Measurements from ENCODE around the gene HERPUD1.

The HERPUD1 gene

DNA sequence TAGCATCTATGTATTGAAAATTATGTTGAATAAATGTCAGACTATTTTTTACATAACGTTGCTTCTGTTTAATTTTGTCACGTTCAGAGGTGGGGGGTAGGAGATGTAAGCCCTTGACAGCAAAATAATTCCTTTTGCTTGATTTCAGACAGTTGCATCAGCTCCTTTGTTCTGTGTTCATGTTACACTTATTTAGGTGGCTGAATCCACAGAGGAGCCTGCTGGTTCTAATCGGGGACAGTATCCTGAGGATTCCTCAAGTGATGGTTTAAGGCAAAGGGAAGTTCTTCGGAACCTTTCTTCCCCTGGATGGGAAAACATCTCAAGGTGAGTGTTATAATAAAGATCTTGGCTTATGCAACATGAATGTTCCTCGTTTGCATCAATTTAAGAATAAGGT lies 4.5 kb downstream of the HERPUD1 start:
- no peak for ATAC-seq

DNA sequence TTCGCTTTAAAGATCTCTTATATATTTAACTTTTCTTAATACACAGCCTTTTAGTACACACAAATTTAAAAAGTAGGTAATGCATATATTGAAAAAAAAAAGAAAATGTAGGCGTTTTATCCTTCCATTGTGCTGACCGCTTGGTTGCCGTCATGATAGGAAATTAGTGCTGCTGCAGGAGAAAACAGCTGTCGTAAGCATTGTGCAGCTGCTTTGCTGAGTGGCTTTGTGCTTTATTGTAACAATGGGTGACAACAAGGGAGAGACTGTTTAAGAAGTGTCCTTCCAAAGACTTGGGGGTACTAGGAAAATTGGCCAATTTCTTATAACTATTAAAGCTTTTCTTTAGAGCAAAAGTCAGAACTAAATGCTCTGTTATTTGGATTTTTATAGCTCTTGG lies 5.0 kb downstream of the HERPUD1 start:
- no peak for ATAC-seq

DNA sequence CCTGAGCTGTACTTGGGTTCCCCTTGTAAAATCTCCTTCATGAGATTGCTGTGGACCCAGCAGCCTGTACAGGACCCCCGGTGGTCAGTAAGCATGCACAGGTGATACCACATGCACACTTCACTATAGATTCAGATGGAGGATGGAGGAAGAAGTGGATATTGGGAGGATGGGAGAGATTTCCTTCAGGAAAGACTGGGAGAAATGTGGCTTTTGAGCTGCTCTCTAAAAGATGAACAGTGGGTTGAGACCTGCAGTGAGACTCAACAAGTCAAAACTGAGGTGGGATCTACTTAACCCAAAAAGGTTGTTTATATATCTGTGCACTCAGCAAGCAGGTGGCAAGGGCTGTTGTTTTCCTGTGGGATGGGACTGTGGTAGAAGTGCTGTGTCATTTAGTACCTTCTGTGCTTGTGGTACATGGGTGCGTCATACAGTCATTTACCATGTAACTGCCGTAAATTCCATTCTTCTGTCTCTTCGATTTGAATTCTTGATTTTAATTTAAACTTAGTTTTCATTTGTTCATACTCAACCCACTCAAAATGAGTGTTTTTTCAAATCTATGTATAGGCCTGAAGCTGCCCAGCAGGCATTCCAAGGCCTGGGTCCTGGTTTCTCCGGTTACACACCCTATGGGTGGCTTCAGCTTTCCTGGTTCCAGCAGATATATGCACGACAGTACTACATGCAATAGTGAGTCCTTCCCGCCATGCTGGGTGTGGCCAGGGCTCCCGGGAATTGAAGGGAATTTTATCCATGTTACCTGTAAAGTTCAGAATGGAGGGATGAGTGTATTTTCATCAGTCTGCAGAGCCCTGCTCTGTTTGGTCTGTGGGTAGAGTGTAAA lies 6.9 kb downstream of the HERPUD1 start:
- ATAC-seq = peak; percentile 92 to 94

DNA sequence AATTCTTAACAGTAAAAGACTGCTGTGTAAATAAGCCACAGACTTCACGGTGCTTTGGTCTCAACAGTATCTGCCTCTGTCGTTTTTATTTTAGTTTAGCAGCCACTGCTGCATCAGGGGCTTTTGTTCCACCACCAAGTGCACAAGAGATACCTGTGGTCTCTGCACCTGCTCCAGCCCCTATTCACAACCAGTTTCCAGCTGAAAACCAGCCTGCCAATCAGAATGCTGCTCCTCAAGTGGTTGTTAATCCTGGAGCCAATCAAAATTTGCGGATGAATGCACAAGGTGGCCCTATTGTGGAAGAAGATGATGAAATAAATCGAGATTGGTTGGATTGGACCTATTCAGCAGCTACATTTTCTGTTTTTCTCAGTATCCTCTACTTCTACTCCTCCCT lies 7.9 kb downstream of the HERPUD1 start:
- ATAC-seq = no peak

DNA sequence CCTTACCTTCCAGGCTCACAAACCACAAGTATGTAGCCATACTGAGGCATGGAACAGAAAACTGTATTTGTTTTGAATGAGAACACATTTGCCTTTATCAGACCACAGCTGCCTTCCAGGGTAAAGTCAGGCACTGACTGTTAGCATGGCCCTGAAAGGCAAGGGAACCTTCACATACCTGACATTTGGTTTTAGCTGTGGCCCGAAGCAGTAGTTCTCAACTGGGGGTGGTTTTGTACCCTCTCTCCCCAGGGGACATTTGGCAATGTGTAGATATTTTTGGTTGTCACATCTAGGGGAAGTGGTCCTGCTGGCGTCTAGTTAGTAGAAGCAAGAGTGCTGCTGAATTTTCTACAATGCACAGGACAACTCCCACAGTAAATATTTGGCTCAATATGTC lies 9.2 kb downstream of the HERPUD1 start:
- no peak for ATAC-seq

DNA sequence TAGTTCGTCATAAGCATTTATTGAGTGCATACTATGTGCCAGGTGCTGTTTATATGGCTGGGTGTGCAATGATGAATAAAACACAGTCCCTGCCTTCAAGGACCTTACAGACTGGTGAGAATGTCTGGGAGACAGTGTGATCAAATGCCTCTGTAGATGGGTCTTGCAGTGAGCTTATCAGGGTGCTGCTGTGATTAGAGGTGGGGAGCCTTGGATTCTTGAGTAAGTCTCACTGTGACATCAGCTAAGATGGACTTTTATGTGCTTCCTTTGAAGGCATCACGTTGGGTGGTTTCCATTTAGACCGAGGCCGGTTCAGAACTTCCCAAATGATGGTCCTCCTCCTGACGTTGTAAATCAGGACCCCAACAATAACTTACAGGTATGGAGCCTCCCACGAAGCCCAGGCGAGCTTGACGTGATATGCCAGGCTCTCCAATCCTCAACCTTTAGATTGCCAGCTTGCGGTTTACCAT lies 10.0 kb downstream of the HERPUD1 start:
- ATAC-seq = no peak

DNA sequence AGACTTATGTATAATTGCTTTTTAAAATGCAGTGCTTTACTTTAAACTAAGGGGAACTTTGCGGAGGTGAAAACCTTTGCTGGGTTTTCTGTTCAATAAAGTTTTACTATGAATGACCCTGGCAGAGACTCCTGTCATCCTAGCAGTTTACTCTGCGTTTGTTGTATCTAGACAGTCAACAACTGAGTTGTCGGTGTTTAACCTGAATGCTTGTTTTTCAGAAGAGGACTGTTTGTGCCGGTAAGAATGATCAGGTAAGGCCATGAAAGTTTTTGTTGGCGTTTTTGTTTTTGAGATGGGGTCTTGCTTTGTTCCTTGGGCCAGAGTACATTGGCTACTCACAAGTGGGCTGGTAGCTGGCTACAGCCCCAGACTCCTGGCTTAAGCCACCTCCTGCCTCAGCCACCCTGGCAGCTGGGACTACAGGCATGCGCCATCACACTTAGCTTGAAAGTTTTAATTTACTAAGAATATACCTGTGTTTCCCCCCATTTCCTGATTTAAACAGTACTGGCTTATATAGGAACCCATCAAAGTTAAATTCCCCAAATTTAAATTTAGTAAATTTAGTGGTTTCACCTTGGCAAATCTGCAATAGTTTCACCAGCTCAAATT lies 11.9 kb downstream of the HERPUD1 start:
- ATAC-seq = no peak

DNA sequence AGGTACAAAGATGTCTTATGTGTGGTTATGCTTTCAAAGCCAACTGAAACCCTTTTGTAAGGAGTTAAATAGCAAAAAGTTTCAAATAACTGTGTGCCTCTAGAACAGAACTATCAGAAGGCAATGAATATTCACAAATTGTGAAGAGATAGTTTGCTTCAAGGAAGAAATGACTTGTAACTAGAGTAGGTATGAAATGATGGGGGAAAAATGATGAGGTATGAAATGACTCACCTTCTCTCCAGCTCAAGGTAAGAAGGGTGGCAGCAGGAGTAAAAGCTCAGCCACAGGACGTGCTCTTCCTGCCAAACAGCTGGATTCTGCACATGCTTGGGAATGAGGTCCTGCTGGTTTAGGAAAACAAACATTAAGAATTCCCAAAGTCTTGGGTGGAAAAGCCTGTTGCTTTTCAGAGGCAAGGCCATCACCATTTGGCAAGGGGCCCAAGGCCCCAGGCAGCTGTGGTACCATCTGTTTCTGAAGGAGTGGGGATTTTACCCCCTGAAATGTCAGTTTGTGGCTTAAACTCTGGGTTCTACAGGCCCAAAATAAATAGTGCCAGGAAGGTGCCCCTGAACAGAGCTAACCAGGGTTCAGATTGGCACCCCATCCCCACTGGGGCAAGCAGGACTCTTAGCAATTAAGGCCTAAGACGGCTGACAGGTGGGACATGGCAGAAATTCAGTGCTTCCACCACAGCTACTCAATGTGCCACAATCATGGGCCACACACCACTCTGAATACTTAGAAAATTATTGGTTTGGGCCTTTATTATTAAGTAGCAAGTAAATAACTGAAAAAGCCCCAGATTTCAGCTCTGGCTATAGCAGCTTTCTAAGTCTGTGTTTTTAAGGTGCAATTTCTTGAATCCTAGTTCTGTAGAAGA lies 13.3 kb downstream of the HERPUD1 start:
- ATAC-seq = peak; percentile 92 to 93

DNA sequence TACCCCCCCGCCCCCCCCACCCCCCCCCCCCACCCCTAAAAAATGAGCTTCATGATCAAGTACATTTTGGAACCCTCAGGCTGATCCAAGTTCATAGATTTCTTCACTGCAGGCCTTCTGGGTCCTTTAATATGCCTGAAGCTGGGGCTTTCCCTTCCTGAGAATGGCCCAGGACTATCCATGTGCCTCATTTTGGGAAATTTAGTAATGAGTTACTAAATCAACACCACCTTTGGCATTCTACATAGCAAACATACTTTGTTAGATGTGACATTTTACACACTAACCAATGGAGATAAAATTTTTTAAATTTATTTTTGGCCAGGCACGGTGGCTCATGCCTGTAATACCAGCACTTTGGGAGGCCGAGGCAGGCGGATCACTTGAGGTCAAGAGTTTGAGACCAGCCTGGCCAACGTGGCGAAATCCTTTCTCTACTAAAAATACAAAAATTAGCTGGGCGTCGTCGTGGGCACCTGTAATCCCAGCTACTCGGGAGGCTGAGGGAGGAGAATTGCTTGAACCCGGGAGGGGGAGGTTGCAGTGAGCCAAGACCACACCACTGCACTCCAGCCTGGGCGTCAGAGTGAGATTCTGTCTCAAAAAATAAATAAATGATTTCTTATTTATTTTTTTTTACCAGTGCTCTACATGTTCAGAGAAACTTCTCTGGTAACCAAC lies 14.0 kb downstream of the HERPUD1 start:
- no peak for ATAC-seq

DNA sequence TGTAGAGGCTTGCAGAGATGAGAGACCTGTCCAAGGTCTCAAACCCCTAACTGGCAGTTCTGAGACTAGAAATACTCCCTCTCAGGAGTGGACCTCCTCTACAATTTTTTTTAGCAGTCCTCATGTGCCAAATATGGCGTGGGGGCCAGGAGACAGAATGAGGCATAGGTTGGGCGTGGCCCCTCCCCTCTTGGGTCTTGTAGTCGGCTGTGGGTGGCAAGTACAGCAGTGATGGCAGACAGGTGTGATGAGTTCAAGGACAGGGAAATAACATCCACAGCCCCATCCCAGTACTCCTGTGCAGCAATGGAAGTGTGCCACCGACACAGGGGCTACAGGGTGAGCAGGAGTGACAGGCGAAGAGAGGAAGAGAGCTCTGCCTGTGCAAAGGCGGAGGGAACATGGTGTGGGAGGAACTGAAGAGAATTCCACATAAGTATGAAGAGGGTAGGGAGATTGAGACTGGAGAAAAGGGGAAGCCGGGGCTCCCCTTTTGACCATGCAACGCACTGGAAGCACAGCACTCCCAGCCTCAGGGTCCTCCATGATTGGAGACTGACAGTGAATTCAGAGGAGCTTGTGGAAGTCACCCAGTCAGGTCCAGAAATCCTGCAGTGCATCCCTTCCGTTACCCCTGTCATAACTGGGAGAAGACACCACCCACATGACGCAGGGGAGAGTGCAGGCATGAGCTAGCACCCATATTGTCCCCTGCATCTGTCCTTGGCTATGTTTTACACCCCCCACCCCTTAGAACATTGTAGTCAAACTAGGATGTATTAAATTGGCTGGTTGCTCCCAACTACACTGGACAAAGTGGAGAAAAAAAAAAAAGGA lies 15.0 kb downstream of the HERPUD1 start:
- no peak for ATAC-seq

DNA sequence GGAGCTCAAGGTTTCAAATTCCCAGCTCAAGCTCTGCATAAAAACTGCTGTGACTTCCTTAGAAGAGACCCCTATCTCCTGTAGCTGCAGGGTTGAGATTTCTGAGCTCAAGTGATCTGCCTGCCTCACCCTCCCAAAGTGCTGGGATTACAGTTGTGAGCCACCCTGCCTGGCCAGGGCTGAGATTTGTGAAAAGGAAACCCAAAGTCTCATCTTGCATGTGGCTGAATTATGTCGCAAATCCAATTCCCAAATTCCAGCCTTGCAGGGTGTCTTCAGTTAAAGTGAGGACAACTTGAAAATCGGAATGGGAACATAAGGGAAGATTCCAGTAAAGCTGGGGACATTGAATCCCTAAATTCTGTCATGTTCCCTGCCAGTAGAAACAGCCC lies 15.7 kb downstream of the HERPUD1 start:
- no peak for ATAC-seq

DNA sequence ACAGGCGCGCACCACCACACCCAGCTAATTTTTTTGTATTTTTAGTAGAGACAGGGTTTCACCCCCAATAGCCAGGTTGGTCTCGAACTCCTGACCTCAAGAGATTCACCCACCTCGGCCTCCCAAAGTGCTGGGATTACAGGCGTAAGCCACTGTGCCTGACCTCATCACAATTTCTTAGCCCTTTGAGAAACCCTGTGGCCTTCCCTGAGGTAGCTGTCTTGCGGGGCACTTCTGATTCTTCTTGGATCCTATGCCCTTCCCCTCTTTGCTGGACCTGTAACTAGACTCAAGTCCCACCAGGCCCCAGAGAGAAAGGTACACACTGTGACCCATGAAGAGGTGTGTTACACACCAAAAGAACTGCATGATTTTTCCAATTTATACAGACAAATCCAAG lies 16.3 kb downstream of the HERPUD1 start:
- no peak for ATAC-seq

DNA sequence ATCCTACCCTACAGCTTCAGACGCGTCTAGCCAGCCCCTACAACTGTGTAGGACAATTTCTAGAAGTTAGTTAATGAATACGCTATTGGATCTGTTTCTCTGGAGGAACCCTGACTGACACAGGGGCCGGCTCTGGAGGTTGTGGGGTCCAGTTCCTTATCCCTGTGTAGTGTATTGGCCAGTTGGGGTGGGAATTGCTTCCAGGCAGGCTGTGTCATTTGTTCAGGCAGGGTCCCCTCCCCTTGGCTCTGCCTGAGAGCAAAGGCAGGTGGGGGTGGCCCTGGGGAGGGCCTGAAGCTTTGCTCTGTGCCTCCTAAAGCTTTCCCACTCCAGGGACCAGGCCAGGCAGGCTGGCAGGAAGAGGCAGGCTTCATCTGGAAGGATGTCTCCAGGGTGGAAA lies 18.1 kb downstream of the HERPUD1 start:
- no peak for ATAC-seq

DNA sequence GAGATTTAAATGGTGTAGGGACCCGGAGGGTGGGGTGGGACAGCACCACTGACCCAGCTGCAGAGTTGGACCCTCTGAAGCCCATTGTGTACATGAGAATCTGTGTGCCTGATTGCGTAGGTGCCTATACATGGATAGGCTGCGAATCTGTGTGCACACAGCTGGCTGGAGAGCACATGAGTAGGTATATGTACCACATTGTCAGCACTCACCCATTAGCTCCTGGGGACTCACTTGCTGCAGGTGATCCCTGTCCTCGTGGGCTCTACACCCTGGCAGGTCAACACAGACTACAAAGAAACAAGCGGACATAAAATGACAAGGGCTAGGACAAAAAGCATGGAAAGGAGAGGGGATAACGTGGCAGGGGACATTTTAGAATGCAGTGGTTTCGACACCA lies 18.5 kb downstream of the HERPUD1 start:
- no peak for ATAC-seq

DNA sequence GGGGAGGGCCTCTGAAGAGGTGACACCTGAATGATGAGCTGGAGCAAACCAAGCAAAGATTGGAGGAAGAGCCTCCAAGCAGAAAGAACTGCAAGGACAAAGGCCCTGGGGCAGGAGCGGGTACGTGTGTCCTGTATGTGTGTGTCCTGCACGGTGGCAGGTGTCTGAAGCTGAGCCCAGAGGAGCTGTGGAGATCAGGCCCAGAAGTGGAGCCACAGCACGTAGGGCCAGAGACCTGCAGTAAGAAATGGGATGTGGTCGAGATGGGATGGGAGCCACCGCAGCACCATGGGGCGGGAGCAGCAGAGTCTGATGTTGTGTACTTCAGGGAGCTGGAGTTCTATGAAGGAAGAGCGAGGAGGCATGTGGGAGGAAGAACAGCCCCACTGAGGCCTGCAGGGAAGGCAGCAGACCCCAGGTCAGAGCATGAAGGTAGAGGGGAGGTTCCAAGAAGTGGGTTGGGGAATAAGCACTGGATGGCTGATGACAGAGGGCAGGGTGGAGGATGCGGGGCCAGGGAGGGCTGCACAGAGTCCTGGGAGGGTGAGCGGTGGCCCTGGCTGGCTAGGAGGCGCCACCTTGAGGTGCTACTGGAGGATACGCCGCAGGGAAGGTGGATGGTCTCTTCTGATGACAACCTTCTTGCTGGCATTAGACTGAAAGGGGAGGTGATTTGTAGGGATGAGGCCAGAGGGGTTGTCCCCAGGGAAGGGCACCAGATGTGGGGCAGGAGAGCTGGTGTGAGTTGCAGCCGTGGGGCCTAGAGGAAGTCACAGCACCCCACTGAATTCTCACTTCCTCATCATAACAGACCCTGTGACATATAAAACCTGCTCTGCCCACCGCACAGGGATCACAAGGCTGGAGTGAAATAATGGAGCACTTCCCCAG lies 19.2 kb downstream of the HERPUD1 start:
- ATAC-seq = peak; percentile 90

DNA sequence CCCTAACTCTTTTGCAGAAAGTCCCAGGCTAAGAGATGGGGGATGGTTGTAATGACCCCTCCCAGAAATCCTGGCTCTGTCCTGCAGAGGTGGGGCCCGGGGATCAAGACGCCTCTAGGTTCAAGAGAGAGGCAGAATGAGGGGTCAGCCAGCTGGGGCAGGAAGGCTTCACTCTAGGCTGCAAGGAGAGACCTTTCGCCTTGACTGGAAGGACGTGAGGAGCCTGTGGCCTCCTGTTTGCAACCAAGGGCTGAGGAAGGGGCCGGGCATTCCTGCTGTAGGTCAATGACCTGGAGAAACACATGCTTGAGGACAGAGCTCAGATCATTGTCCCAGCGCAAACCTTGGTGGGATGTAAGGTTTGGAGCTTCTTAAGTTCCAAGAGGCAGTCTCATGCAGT lies 21.1 kb downstream of the HERPUD1 start:
- ATAC-seq = no peak

DNA sequence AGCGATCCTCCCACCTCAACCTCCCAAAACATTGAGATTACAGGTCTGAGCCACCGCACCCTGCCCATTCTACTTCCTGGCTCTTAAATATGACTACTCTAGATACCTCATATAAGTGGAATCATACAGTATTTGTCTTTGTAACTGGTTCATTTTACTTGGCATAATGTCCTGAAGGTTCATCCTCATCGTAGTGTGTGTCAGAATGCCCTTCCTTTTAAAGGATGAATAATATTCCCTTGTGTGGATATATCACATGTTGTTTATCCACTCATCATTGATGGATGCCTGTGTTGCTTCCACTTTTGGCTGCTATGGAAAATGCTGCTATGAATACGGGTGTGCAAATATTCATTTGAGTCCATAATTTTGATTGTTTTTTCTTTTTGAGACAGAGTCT lies 24.1 kb downstream of the HERPUD1 start:
- ATAC-seq = no peak

DNA sequence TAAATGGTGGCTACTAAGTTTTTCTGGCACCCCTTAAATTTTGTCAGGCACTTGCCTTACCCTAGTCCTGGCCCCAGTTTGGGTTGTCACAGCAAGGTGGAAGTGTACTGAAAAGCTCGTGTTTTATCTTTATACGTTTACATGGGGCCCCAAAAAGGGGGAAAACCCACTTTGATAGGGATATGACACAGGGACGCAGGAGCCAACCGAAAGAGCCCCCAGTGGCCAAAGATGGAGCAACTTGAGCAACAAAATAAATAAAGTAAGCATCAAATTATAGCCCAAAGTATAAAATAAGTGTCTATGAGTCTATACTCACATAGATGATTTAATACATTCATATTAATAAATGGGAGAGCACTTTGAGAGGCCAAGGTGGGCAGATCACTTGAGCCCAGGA lies 24.8 kb downstream of the HERPUD1 start:
- ATAC-seq = no peak

DNA sequence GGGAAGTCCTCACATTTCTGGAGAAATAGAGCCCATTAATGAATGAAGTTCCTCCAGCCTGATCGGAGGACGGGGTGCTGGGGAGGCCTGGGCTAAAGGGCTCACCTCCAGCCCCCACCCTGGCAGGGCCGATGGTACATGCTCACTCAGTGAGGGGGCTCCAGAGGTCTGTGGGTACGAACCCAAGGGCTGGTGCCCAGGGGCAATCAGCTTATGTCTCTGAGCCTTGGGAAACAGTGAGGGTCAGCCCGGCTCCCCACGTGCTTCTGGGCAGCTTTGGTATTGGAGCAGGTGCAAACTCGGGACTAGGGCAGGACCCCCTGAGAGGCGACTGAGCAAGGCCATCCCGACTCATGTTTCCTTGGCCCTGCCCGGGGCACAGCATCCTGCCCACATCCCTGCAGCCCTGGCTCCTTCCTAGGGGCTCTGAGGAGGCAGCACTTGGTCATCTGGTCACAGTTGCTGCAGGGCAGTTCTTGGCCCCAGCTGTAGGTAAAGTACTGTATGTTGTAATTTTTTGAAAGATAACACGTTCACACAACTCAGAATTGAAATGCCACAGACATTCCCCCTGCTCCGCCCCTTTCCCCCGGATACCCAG lies 28.8 kb downstream of the HERPUD1 start:
- ATAC-seq = no peak

DNA sequence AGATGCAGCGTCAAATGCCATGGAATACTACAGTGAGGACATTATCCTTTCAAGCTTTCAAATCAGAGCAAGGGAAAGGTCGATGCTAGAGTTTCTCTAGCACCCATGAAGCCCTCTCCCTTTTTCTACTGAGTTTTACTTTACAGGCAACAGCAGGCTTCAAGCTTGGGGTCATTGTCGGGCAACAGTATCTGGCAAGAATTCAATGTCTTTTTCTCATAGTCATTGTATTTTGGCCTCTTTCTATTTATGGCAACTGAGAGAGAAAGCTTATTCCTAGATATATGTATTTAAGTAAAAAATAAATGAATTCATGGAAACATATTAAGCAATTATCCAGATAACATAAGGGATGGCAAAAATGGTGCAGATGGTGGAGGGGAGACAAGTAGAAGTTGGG lies 29.4 kb downstream of the HERPUD1 start:
- ATAC-seq = no peak
